Skeletal muscle satellite cell (primary cell): Measurements from ENCODE around the gene NPEPL1.

Source experiments
- H3K27me3 ChIP-seq: 2 replicates; pipeline ENCODE4 v1.7.0; 2013; ENCODE audit warnings: low read length; ENCODE audit not compliant: control insufficient read depth, insufficient read depth
- H3K36me3 ChIP-seq: 2 replicates; pipeline ENCODE4 v1.7.0; 2013; ENCODE audit warnings: mild to moderate bottlenecking, control low read depth, low read length; ENCODE audit not compliant: insufficient read depth
- H3K4me1 ChIP-seq: 2 replicates; pipeline ENCODE4 v1.7.0; 2013; ENCODE audit warnings: low read length; ENCODE audit not compliant: control insufficient read depth, insufficient read depth
- H3K4me2 ChIP-seq: 2 replicates; pipeline ENCODE4 v1.7.0; 2013; ENCODE audit warnings: mild to moderate bottlenecking, low read length
- H3K4me3 ChIP-seq: 2 replicates; pipeline ENCODE4 v1.7.0; 2013; ENCODE audit warnings: low read length
- H3K9ac ChIP-seq: 2 replicates; pipeline ENCODE4 v1.7.0; 2013; ENCODE audit warnings: mild to moderate bottlenecking, low read depth, low read length, moderate library complexity
- H3K9me3 ChIP-seq: replicated peaks from 2 replicates; pipeline ENCODE4 v1.7.0; 2013; ENCODE audit warnings: mild to moderate bottlenecking, control low read depth, low read length

The NPEPL1 gene

GRCh38 chr20:58690396-58691135 lies 2.0 kb upstream of the NPEPL1 start:
- Histone ChIP-seq H3K36me3 (peaks cover 12% of the 10 kb centered on the region), H3K4me1 (peaks cover 56% of the 10 kb centered on the region), H3K4me3 (no peak overlapping the region), H3K4me2 (peak overlapping the region; percentile 35), H3K9ac (peak overlapping the region; percentile 36), H3K27me3 (no peaks in the 10 kb centered on the region), H3K9me3 (no peaks in the 10 kb centered on the region)

GRCh38 chr20:58691773-58692578 lies 624 bp upstream of the NPEPL1 start:
- H3K36me3 ChIP-seq: peaks cover 24% of the 10 kb centered on the region
- H3K9me3 ChIP-seq: no peaks in the 10 kb centered on the region
- peak overlapping the region; percentile 45 for H3K4me3 ChIP-seq
- no peaks in the 10 kb centered on the region for H3K27me3 ChIP-seq
- H3K4me1 ChIP-seq: peaks cover 56% of the 10 kb centered on the region
- H3K4me2 ChIP-seq: peak overlapping the region; percentile 68
- H3K9ac ChIP-seq: peak overlapping the region; percentile 98

- Histone ChIP-seq H3K36me3 (peaks cover 36% of the 10 kb centered on the region), H3K4me1 (peaks cover 55% of the 10 kb centered on the region), H3K9ac (peak overlapping the region; percentile 88)
Observed at GRCh38 chr20:58693226-58694006, 816 bp downstream of the NPEPL1 start.

GRCh38 chr20:58694241-58695083 lies 1.9 kb downstream of the NPEPL1 start:
- Histone ChIP-seq H3K4me1 (peaks cover 47% of the 10 kb centered on the region), H3K9me3 (no peaks in the 10 kb centered on the region), H3K9ac (no peak overlapping the region), H3K36me3 (peaks cover 46% of the 10 kb centered on the region), H3K4me3 (peak overlapping the region; percentile 40), H3K27me3 (no peaks in the 10 kb centered on the region), H3K4me2 (peak overlapping the region; percentile 94)

More at GRCh38 chr20:58693226-58694006, 816 bp downstream of the NPEPL1 start:
- H3K4me3 ChIP-seq: peak overlapping the region; percentile 74
- H3K4me2 ChIP-seq: peak overlapping the region; percentile 94
- no peaks in the 10 kb centered on the region for H3K9me3 ChIP-seq
- no peaks in the 10 kb centered on the region for H3K27me3 ChIP-seq

- Histone ChIP-seq H3K36me3 (peaks cover 53% of the 10 kb centered on the region), H3K9ac (no peak overlapping the region), H3K9me3 (no peaks in the 10 kb centered on the region), H3K27me3 (no peaks in the 10 kb centered on the region), H3K4me2 (no peak overlapping the region), H3K4me1 (peaks cover 40% of the 10 kb centered on the region), H3K4me3 (no peak overlapping the region)
Observed at GRCh38 chr20:58695084-58695722, 2.6 kb downstream of the NPEPL1 start.

- Histone ChIP-seq H3K9me3 (no peaks in the 10 kb centered on the region), H3K4me2 (no peak overlapping the region), H3K27me3 (no peaks in the 10 kb centered on the region), H3K4me1 (peaks cover 33% of the 10 kb centered on the region), H3K36me3 (peaks cover 56% of the 10 kb centered on the region), H3K4me3 (no peak overlapping the region), H3K9ac (no peak overlapping the region)
Observed at GRCh38 chr20:58695895-58696375, 3.3 kb downstream of the NPEPL1 start.

DNA sequence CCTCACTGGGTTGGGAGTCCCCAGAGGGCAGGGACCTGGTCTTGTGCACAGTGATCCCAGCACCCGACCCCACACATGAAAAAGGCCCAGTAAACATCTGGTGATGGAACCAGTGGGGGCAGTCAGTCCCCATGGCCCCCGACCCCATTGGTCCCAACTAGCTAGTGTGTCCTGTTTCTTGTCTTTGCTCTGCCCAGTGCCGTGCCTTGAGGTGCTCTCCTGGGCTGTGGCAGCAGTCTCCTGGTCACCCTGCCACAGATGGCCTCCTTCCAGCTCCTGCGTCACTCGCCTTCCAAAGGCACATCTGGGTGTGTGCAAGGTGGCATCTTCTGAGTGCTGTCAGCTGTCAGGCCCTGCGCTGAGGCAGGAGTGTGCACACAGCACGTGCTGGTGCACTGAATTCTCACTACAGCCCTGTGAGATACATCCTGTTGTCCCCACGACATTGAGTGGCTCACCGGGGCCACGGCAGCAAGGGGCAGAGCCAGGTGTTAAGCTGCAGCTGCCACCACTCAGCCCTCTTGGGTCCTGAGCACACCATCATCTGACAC lies 3.9 kb downstream of the NPEPL1 start:
- Histone ChIP-seq H3K4me3 (no peak overlapping the region), H3K9ac (no peak overlapping the region), H3K36me3 (peaks cover 56% of the 10 kb centered on the region)

GRCh38 chr20:58697201-58697866 lies 4.7 kb downstream of the NPEPL1 start:
- peaks cover 60% of the 10 kb centered on the region for H3K36me3 ChIP-seq
- no peaks in the 10 kb centered on the region for H3K27me3 ChIP-seq
- H3K4me3 ChIP-seq: no peak overlapping the region
- no peak overlapping the region for H3K9ac ChIP-seq
- no peak overlapping the region for H3K4me2 ChIP-seq
- no peaks in the 10 kb centered on the region for H3K9me3 ChIP-seq
- peaks cover 19% of the 10 kb centered on the region for H3K4me1 ChIP-seq

More for the DNA sequence above, 3.9 kb downstream of the NPEPL1 start:
- no peaks in the 10 kb centered on the region for H3K27me3 ChIP-seq
- no peak overlapping the region for H3K4me2 ChIP-seq
- H3K4me1 ChIP-seq: peaks cover 27% of the 10 kb centered on the region
- no peaks in the 10 kb centered on the region for H3K9me3 ChIP-seq

DNA sequence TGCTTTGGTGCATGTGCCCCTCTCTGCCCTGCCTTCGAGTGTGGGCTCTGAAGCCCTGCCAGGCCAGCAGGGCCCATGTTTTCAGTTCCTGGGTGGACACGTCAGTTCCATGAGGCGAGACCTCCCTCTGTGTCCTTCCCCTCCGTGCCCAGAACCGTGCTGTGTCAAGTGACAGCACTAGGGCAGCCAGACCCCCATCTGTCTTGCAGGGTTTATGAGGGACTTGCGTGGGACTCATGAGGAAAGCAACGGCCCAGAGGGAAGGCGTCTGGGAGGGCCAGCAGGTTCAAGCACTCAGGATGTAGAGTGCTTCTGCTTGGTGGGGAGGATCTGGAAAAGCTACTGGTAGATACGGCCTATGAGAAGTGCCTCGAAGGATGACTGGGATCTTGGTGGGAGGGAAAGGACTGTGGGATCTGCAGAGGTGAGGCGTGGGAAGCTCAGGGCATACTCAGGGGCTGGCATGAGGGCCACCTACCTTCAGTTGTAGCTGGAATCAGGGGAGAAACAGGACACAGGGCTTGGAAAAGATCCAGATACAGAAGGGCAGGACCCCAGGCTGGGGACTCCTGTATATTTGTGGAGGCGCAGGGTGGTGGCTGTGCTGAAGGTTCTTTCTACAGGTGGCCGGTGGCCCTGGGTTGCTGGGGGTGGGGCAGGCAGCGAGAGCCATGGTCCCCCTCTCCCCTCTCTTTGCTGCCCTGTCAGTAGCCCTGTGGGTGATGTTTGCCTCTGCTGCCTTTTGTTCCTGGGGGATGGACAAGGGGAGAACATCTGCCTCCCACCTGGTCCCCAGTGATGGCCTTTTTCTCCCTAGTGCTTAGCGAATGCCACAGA lies 5.5 kb downstream of the NPEPL1 start:
- no peak overlapping the region for H3K4me3 ChIP-seq
- no peak overlapping the region for H3K9ac ChIP-seq
- H3K9me3 ChIP-seq: no peaks in the 10 kb centered on the region
- peaks cover 67% of the 10 kb centered on the region for H3K36me3 ChIP-seq
- no peak overlapping the region for H3K4me2 ChIP-seq
- peaks cover 17% of the 10 kb centered on the region for H3K4me1 ChIP-seq
- H3K27me3 ChIP-seq: no peaks in the 10 kb centered on the region
